Neuronal stem cell (in vitro differentiated cells): ENCODE data around the gene ZNF618.
A peak's percentile ranks its signal among the peaks of the same experiment; 100 is the strongest.

Source experiments
- DNase-seq: peaks from one replicate; pipeline ENCODE4 v3.0.0-alpha.2; 2013; ENCODE audit warnings: low spot score
- H2AFZ ChIP-seq: one replicate; pipeline ENCODE4 v1.6.1; 2013; ENCODE audit warnings: mild to moderate bottlenecking, low read length, inconsistent platforms
- H2AK5ac ChIP-seq: 2 replicates; pipeline ENCODE4 v1.6.1; 2013; ENCODE audit warnings: low read depth, mild to moderate bottlenecking, inconsistent platforms, low read length, moderate library complexity, mixed read lengths
- H2BK120ac ChIP-seq: 2 replicates; pipeline ENCODE4 v1.6.1; 2013; ENCODE audit warnings: low read depth, mild to moderate bottlenecking, inconsistent platforms, low read length, moderate library complexity, mixed read lengths
- H2BK12ac ChIP-seq: one replicate; pipeline ENCODE4 v1.6.1; 2013; ENCODE audit warnings: low read length, inconsistent platforms
- H2BK15ac ChIP-seq: 2 replicates; pipeline ENCODE4 v1.6.1; 2013; ENCODE audit warnings: mild to moderate bottlenecking, low read length, inconsistent platforms, mixed read lengths
- H2BK5ac ChIP-seq: one replicate; pipeline ENCODE4 v1.6.1; 2013; ENCODE audit warnings: inconsistent platforms, mild to moderate bottlenecking, low read length, moderate library complexity
- H3K14ac ChIP-seq: one replicate; pipeline ENCODE4 v1.6.1; 2013; ENCODE audit warnings: low read length, inconsistent platforms
- H3K18ac ChIP-seq: 2 replicates; pipeline ENCODE4 v1.6.1; 2013; ENCODE audit warnings: low read length, inconsistent platforms
- H3K23ac ChIP-seq: 2 replicates; pipeline ENCODE4 v1.6.1; 2013; ENCODE audit warnings: low read depth, mild to moderate bottlenecking, mixed read lengths, low read length, inconsistent platforms; ENCODE audit not compliant: poor library complexity
- H3K27ac ChIP-seq: replicated peaks from 3 replicates; pipeline ENCODE4 v1.5.1; 2013; ENCODE audit warnings: low read length, inconsistent platforms
- H3K27me3 ChIP-seq, 3 experiments: 2 replicates each; pipeline ENCODE4 v1.6.1; 2013; ENCODE audit warnings: low read length in 3 of 3, mild to moderate bottlenecking in 2 of 3, inconsistent platforms in 1 of 3, low read depth in 1 of 3, mixed read lengths in 1 of 3, moderate library complexity in 1 of 3; ENCODE audit not compliant: control insufficient read depth in 3 of 3, insufficient read depth in 3 of 3
- H3K36me3 ChIP-seq, 2 donors: replicated peaks in 1 of 2; 2 replicates each; pipeline ENCODE4 v1.6.1; 2013; ENCODE audit warnings: low read length in 2 of 2; ENCODE audit not compliant: control insufficient read depth in 2 of 2, insufficient read depth in 2 of 2
- H3K4ac ChIP-seq: 2 replicates; pipeline ENCODE4 v1.6.1; 2013; ENCODE audit warnings: inconsistent platforms, mild to moderate bottlenecking, low read length, moderate library complexity
- H3K4me1 ChIP-seq, 2 donors: 1 replicate in 1 of 2; 2 replicates in 1 of 2; pipeline ENCODE4 v1.6.1; 2013; ENCODE audit warnings: low read length in 2 of 2, low read depth in 1 of 2; ENCODE audit not compliant: control insufficient read depth in 2 of 2, insufficient read depth in 1 of 2
- H3K4me2 ChIP-seq: one replicate; pipeline ENCODE4 v1.6.1; 2013; ENCODE audit warnings: mild to moderate bottlenecking, low read length, inconsistent platforms; ENCODE audit not compliant: insufficient read depth, poor library complexity, severe bottlenecking
- H3K4me3 ChIP-seq, 2 donors: 2 replicates each; pipeline ENCODE4 v1.5.1; 2013; ENCODE audit warnings: low read length in 2 of 2, mild to moderate bottlenecking in 2 of 2, inconsistent platforms in 1 of 2, moderate library complexity in 1 of 2
- H3K79me1 ChIP-seq: one replicate; pipeline ENCODE4 v1.6.1; 2013; ENCODE audit warnings: low read depth, mild to moderate bottlenecking, inconsistent platforms, low read length, moderate library complexity
- H3K9ac ChIP-seq: one replicate; pipeline ENCODE4 v1.6.1; 2013; ENCODE audit warnings: mild to moderate bottlenecking, low read depth, low read length, inconsistent platforms; ENCODE audit not compliant: poor library complexity
- H3K9me3 ChIP-seq, 2 donors: replicated peaks in 1 of 2; 2 replicates each; pipeline versions ENCODE3 to v1.6.1; 2013; ENCODE audit warnings: low read length in 2 of 2, mild to moderate bottlenecking in 2 of 2, inconsistent platforms in 1 of 2, low read depth in 1 of 2, mixed read lengths in 1 of 2, moderate library complexity in 1 of 2; ENCODE audit not compliant: control insufficient read depth in 2 of 2, insufficient read depth in 1 of 2
- H4K8ac ChIP-seq: one replicate; pipeline ENCODE4 v1.6.1; 2013; ENCODE audit warnings: low read depth, mild to moderate bottlenecking, inconsistent platforms, low read length, moderate library complexity
- H4K91ac ChIP-seq: one replicate; pipeline ENCODE4 v1.6.1; 2013; ENCODE audit warnings: low read length, low read depth, mild to moderate bottlenecking, inconsistent platforms; ENCODE audit not compliant: poor library complexity
- WGBS, 2 donors: extraction: QIAGEN DNeasy Blood & Tissue Kit; methylation state at CpG; one replicate each; pipeline ENCODE4 v1.1.7; 2013; ENCODE audit warnings: missing lambda C conversion rate in 2 of 2, mixed read lengths in 1 of 2; ENCODE audit not compliant: insufficient read length in 2 of 2, insufficient replicate concordance in 1 of 2; ENCODE audit errors: extremely low coverage in 2 of 2; 5-methylcytosine and 5-hydroxymethylcytosine counted together

Gene ZNF618

GRCh38 chr9:113899205-113899604 is 23.1 kb downstream of the ZNF618 start:
- H3K36me3 ChIP-seq = peaks cover 0 to 3% of the 10 kb centered on the region in 2 donors
- no peak overlapping the region for H2AFZ ChIP-seq
- H4K91ac ChIP-seq = no peak overlapping the region
- H3K4ac ChIP-seq = no peak overlapping the region
- no peak overlapping the region for H3K27ac ChIP-seq
- no peak overlapping the region for H2BK15ac ChIP-seq
- H2AK5ac ChIP-seq = no peak overlapping the region
- H3K14ac ChIP-seq = no peak overlapping the region
- no peak overlapping the region for H4K8ac ChIP-seq
- H3K27me3 ChIP-seq = no peaks in the 10 kb centered on the region
- peak overlapping the region; percentile 46 for H2BK5ac ChIP-seq
- WGBS, 2 donors = no CpG with 5 or more reads among the region's 6 CpGs
- no peak overlapping the region for H3K4me2 ChIP-seq
- no peak overlapping the region for H2BK120ac ChIP-seq
- no peak overlapping the region for H3K4me3 ChIP-seq
- H3K79me1 ChIP-seq = peaks cover 3% of the 10 kb centered on the region
- no peak overlapping the region for H2BK12ac ChIP-seq
- DNase-seq = no peak
- H3K9me3 ChIP-seq = peaks cover 0 to 11% of the 10 kb centered on the region in 2 donors
- H3K9ac ChIP-seq = no peak overlapping the region
- no peaks in the 10 kb centered on the region for H3K4me1 ChIP-seq
- H3K18ac ChIP-seq = no peak overlapping the region
- no peak overlapping the region for H3K23ac ChIP-seq

- H3K36me3 ChIP-seq = peaks cover 0 to 3% of the 10 kb centered on the region in 2 donors
- no peak overlapping the region for H2BK15ac ChIP-seq
- H3K14ac ChIP-seq = no peak overlapping the region
- no peak overlapping the region for H2BK5ac ChIP-seq
- H3K4me1 ChIP-seq = no peaks in the 10 kb centered on the region
- no peak overlapping the region for H2AK5ac ChIP-seq
- no peak overlapping the region for H3K4ac ChIP-seq
- H3K18ac ChIP-seq = no peak overlapping the region
- H2BK120ac ChIP-seq = no peak overlapping the region
- H3K27me3 ChIP-seq = no peaks in the 10 kb centered on the region
- H2AFZ ChIP-seq = no peak overlapping the region
- no peak overlapping the region for H4K91ac ChIP-seq
- H2BK12ac ChIP-seq = no peak overlapping the region
- H3K9me3 ChIP-seq = peaks cover 0 to 8% of the 10 kb centered on the region in 2 donors
- no peak for DNase-seq
- H3K23ac ChIP-seq = no peak overlapping the region
- no peak overlapping the region for H3K4me2 ChIP-seq
- no CpG with 5 or more reads among the region's 17 CpGs for WGBS, 2 donors
- no peak overlapping the region for H4K8ac ChIP-seq
- H3K4me3 ChIP-seq = no peak overlapping the region
- H3K79me1 ChIP-seq = peaks cover 3% of the 10 kb centered on the region
- no peak overlapping the region for H3K9ac ChIP-seq
- H3K27ac ChIP-seq = no peak overlapping the region
These were observed 25.1 kb downstream of the ZNF618 start for GRCh38 chr9:113901221-113901688.

DNA sequence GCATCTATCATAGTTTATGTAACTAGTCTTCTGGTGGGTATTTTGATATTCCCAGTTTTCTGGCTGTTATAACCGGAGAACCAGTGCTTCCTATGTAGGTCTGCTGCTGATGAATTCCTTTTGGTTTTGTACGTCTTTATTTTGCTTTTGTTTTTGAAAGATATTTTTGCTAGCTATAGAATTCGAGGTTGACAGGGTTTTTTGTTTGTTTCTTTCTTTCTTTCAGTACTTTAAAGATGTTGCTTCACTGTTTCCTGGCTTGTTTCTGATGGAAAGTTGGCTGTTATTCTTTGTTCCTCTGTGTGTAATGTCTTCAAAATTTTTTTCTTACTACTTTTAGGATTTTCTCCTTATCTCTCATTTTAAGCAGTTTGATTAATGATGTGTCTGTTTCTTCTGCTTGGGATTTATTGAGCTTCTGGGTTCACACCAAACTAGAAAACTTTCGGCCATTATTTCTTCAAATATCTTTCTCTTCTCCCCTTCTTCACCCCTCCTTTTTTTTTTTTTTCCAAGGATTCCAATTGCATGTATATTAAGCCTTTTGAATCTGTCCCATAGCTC is 27.5 kb downstream of the ZNF618 start:
- H3K18ac ChIP-seq = no peak overlapping the region
- no peak overlapping the region for H2BK12ac ChIP-seq
- H3K4ac ChIP-seq = no peak overlapping the region
- peaks cover 0 to 3% of the 10 kb centered on the region in 2 donors for H3K9me3 ChIP-seq
- H2BK120ac ChIP-seq = no peak overlapping the region
- H3K79me1 ChIP-seq = peaks cover 5% of the 10 kb centered on the region
- no peak overlapping the region for H3K14ac ChIP-seq
- no peak overlapping the region for H2AK5ac ChIP-seq
- DNase-seq = no peak
- no peak overlapping the region for H3K9ac ChIP-seq
- no peaks in the 10 kb centered on the region for H3K4me1 ChIP-seq
- no peak overlapping the region for H2BK5ac ChIP-seq
- no peak overlapping the region for H2BK15ac ChIP-seq
- H3K27ac ChIP-seq = no peak overlapping the region
- no peak overlapping the region for H3K4me3 ChIP-seq
- H3K36me3 ChIP-seq = peaks cover 0 to 3% of the 10 kb centered on the region in 2 donors
- H3K23ac ChIP-seq = no peak overlapping the region
- WGBS, 2 donors = no CpG with 5 or more reads among the region's 4 CpGs
- no peak overlapping the region for H3K4me2 ChIP-seq
- H4K91ac ChIP-seq = no peak overlapping the region
- no peak overlapping the region for H4K8ac ChIP-seq
- H2AFZ ChIP-seq = no peak overlapping the region
- no peaks in the 10 kb centered on the region for H3K27me3 ChIP-seq

DNA sequence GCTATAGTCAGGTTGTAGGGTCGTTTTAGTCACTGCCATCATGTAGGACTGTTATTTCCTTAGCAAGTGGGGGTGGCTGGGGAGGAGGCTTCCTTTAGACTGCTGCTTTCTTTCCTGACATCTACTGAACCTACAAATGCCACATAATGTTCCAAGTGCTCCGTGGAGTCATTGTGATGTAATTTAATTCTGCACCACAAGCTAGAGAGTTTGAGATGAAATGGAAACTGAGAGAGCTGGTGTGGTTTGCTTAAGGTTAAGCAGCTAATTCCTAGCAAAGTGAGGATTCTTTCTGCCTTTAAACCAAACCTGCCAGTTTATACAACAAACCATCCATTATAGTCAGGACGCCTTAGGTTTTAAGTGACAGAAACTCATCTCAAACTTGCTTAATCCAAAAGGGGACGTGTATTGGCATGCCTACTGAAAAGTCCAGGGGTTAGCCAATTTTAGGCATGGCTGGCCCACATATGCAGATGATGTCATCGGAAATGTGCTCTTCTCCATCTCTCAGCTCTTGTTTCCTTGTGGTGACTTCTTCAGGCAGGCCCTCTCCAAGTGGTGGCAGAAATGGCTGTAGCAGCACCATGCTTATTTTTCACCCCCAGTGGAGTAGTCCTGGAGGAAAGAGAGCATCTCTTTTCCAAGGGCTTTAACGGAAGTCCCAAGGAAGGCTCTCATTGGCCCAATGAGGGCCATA is 30.5 kb downstream of the ZNF618 start:
- Histone ChIP-seq H3K14ac (no peak overlapping the region), H2BK5ac (no peak overlapping the region)
- no CpG with 5 or more reads among the region's 6 CpGs for WGBS, 2 donors

More for the DNA sequence above, 30.5 kb downstream of the ZNF618 start:
- Histone ChIP-seq H2AK5ac (no peak overlapping the region), H3K9ac (no peak overlapping the region), H3K27ac (no peak overlapping the region), H3K4me2 (no peak overlapping the region), H4K8ac (no peak overlapping the region), H3K36me3 (no peaks in the 10 kb centered on the region), H2BK120ac (no peak overlapping the region), H4K91ac (no peak overlapping the region), H3K79me1 (peaks cover 5% of the 10 kb centered on the region), H3K18ac (no peak overlapping the region), H2BK15ac (no peak overlapping the region), H3K27me3 (no peaks in the 10 kb centered on the region), H3K9me3 (no peaks in the 10 kb centered on the region), H2AFZ (no peak overlapping the region), H3K23ac (no peak overlapping the region), H3K4me1 (no peaks in the 10 kb centered on the region), H3K4me3 (no peak overlapping the region), H3K4ac (no peak overlapping the region), H2BK12ac (no peak overlapping the region)
- DNase-seq = no peak
